H1 (cell line): ENCODE measurements around the gene PRAME. TPM values are rescaled to one million over a fixed set of nuclear protein-coding genes. Genes with fewer than 3 reads are reported as not detected.

Experiments used
- CTCF ChIA-PET: fragments of 300-600 bp; sonication (Branson Sonifier 250); formaldehyde crosslinking; loops from one replicate; lab custom pipeline; 2021; ENCODE audit not compliant: partially characterized antibody; lab: Charles Lee
- POLR2A ChIA-PET: fragments of 300-600 bp; sonication (Branson Sonifier 250); formaldehyde crosslinking; loops from one replicate; lab custom pipeline; 2021; ENCODE audit warnings: inconsistent platforms; ENCODE audit not compliant: partially characterized antibody; lab: Charles Lee
- DNase-seq, 2 experiments: peaks; one replicate each; pipeline versions ENCODE4 v3.0.0 to v3.0.0-alpha.2; 2010 to 2022; ENCODE audit warnings: low spot score in 2 of 2, low read depth in 1 of 2, mixed read lengths in 1 of 2
- FAIRE-seq: peaks from 2 replicates; lab custom pipeline; 2011; peaks lifted over from hg19 to GRCh38; lab: Jason Lieb, UNC
- H2AFZ ChIP-seq: 2 replicates; pipeline ENCODE4 v1.8.1; 2012; ENCODE audit warnings: low read length, inconsistent platforms
- H2AK5ac ChIP-seq: 2 replicates; pipeline ENCODE4 v1.6.1; 2013; ENCODE audit warnings: low read depth, low read length
- H2BK120ac ChIP-seq: replicated peaks from 2 replicates; pipeline ENCODE3; 2013; ENCODE audit warnings: low read depth, low read length, inconsistent platforms
- H2BK12ac ChIP-seq: 2 replicates; pipeline ENCODE4 v1.6.1; 2013; ENCODE audit warnings: low read depth, low read length
- H2BK15ac ChIP-seq: 2 replicates; pipeline ENCODE4 v1.6.1; 2013; ENCODE audit warnings: low read length
- H2BK20ac ChIP-seq: 2 replicates; pipeline ENCODE4 v1.6.1; 2013; ENCODE audit warnings: low read length
- H2BK5ac ChIP-seq: 2 replicates; pipeline ENCODE4 v1.6.1; 2013; ENCODE audit warnings: low read depth, low read length
- H3K14ac ChIP-seq: 2 replicates; pipeline ENCODE4 v1.6.1; 2013; ENCODE audit warnings: inconsistent platforms; ENCODE audit not compliant: insufficient read length
- H3K18ac ChIP-seq: 2 replicates; pipeline ENCODE4 v1.6.1; 2013; ENCODE audit warnings: low read length; ENCODE audit errors: extremely low read depth
- H3K23ac ChIP-seq: 2 replicates; pipeline ENCODE4 v1.6.1; 2013; ENCODE audit warnings: inconsistent platforms; ENCODE audit not compliant: insufficient read length
- H3K23me2 ChIP-seq: 2 replicates; pipeline ENCODE4 v1.6.1; 2013; ENCODE audit warnings: low read depth, low read length
- H3K27ac ChIP-seq: 2 replicates; pipeline ENCODE4 v1.6.1; 2011; ENCODE audit warnings: low read depth, low read length, inconsistent platforms
- H3K27me3 ChIP-seq, 4 experiments: replicated peaks in 1 of 4; 1 replicate in 1 of 4; 2 replicates in 3 of 4; pipeline versions ENCODE4 v1.6.1 to v1.8.1; 2011 to 2013; ENCODE audit warnings: low read length in 3 of 4, mild to moderate bottlenecking in 3 of 4, inconsistent platforms in 2 of 4, mixed read lengths in 2 of 4, moderate library complexity in 1 of 4; ENCODE audit not compliant: control insufficient read depth in 3 of 4, insufficient read depth in 3 of 4; ENCODE audit errors: extremely low read depth in 1 of 4
- H3K36me3 ChIP-seq, 4 experiments: 2 replicates each; pipeline versions ENCODE4 v1.6.1 to v1.8.1; 2011 to 2013; ENCODE audit warnings: mild to moderate bottlenecking in 4 of 4, low read length in 3 of 4, moderate library complexity in 2 of 4, control low read depth in 1 of 4, inconsistent platforms in 1 of 4; ENCODE audit not compliant: insufficient read depth in 4 of 4, control insufficient read depth in 2 of 4
- H3K4ac ChIP-seq: replicated peaks from 2 replicates; pipeline ENCODE3; 2013; ENCODE audit warnings: low read length, low read depth, mixed read lengths, inconsistent platforms; ENCODE audit not compliant: insufficient read length
- H3K4me1 ChIP-seq, 4 experiments: replicated peaks in 1 of 4; 1 replicate in 1 of 4; 2 replicates in 3 of 4; pipeline versions ENCODE4 v1.6.1 to v1.8.1; 2011 to 2013; ENCODE audit warnings: low read length in 3 of 4, inconsistent platforms in 2 of 4, mixed read lengths in 1 of 4; ENCODE audit not compliant: insufficient read depth in 4 of 4, control insufficient read depth in 3 of 4
- H3K4me2 ChIP-seq, 2 experiments: 2 replicates each; pipeline versions ENCODE4 v1.6.1 to v1.8.1; 2011 to 2013; ENCODE audit warnings: low read depth in 2 of 2, low read length in 2 of 2, control low read depth in 1 of 2, inconsistent platforms in 1 of 2, mild to moderate bottlenecking in 1 of 2; ENCODE audit not compliant: insufficient read depth in 1 of 2
- H3K4me3 ChIP-seq, 4 experiments: fragments of 200-600, 300-600 bp in 1 of 4; sonication (generic), shearing (Covaris generic), sonication (Bioruptor Twin) in 1 of 4; 2 replicates each; pipeline versions ENCODE4 v1.5.1 to v1.8.1; 2011 to 2016; ENCODE audit warnings: low read length in 4 of 4, low read depth in 3 of 4, control low read depth in 2 of 4, inconsistent platforms in 2 of 4, mild to moderate bottlenecking in 2 of 4, mixed read lengths in 1 of 4, moderate library complexity in 1 of 4; ENCODE audit not compliant: insufficient read depth in 2 of 4; ENCODE audit errors: extremely low read depth in 1 of 4
- H3K56ac ChIP-seq: replicated peaks from 2 replicates; pipeline ENCODE3; 2013; ENCODE audit warnings: low read depth, mild to moderate bottlenecking, mixed read lengths, low read length, inconsistent platforms; ENCODE audit not compliant: insufficient read length
- H3K79me1 ChIP-seq: 2 replicates; pipeline ENCODE4 v1.6.1; 2013; ENCODE audit warnings: low read depth, low read length, control low read depth
- H3K79me2 ChIP-seq, 2 experiments: 2 replicates each; pipeline versions ENCODE4 v1.6.1 to v1.8.1; 2012 to 2013; ENCODE audit warnings: low read length in 2 of 2, mild to moderate bottlenecking in 2 of 2, inconsistent platforms in 1 of 2; ENCODE audit not compliant: insufficient read depth in 2 of 2, control insufficient read depth in 1 of 2
- H3K9ac ChIP-seq, 4 experiments: replicated peaks in 1 of 4; 1 replicate in 1 of 4; 2 replicates in 3 of 4; pipeline versions ENCODE4 v1.6.1 to v1.8.1; 2011 to 2013; ENCODE audit warnings: low read depth in 3 of 4, low read length in 3 of 4, control low read depth in 2 of 4, mild to moderate bottlenecking in 2 of 4, moderate library complexity in 2 of 4, inconsistent platforms in 1 of 4; ENCODE audit errors: extremely low read depth in 1 of 4
- H3K9me3 ChIP-seq, 2 experiments: 2 replicates each; pipeline versions ENCODE4 v1.6.1 to v1.8.1; 2012 to 2013; ENCODE audit warnings: mild to moderate bottlenecking in 2 of 2, moderate library complexity in 2 of 2, control low read depth in 1 of 2, inconsistent platforms in 1 of 2, low read depth in 1 of 2, low read length in 1 of 2, mixed read lengths in 1 of 2; ENCODE audit not compliant: insufficient read depth in 2 of 2
- H4K20me1 ChIP-seq, 2 experiments: replicated peaks in 1 of 2; 2 replicates each; pipeline versions ENCODE3 to v1.8.1; 2011 to 2013; ENCODE audit warnings: inconsistent platforms in 2 of 2, low read length in 2 of 2, mild to moderate bottlenecking in 1 of 2; ENCODE audit not compliant: insufficient read depth in 2 of 2, control insufficient read depth in 1 of 2
- H4K5ac ChIP-seq: 2 replicates; pipeline ENCODE4 v1.6.1; 2013; ENCODE audit warnings: low read length, low read depth, mixed read lengths, inconsistent platforms; ENCODE audit not compliant: insufficient read length
- H4K8ac ChIP-seq: 2 replicates; pipeline ENCODE4 v1.8.0; 2013; ENCODE audit warnings: mild to moderate bottlenecking, moderate library complexity, low read length, inconsistent platforms; ENCODE audit not compliant: insufficient read depth; ENCODE audit errors: extremely low read depth
- H4K91ac ChIP-seq: replicated peaks from 2 replicates; pipeline ENCODE3; 2013; ENCODE audit warnings: low read length, mixed read lengths, inconsistent platforms; ENCODE audit not compliant: insufficient read length
- TBP ChIP-seq: IDR thresholded peaks from 2 replicates; pipeline ENCODE4 v1.6.1; 2011; ENCODE audit warnings: low read depth, low read length, improper control_type of control experiment
- polyA plus RNA-seq, 7 experiments: library from polyadenylated mRNA; depleted of rRNA in 3 of 7; stranded (reverse) in 5 of 7; unstranded in 2 of 7; fragments of >200 nt in 5 of 7; fragments of 200-250 nt in 2 of 7; gene quantifications; 1 replicate in 5 of 7; 2 replicates in 1 of 7; 4 replicates in 1 of 7; pipeline versions ENCODE4 v1.2.1 to v1.2.3, GENCODE V29; 2011 to 2013; ENCODE audit warnings: missing spikeins in 2 of 7, mixed read lengths in 2 of 7
- total RNA-seq: library from RNA; stranded (reverse); fragmentation: NEBNext Ultra II Directional; extraction: Animal tissue kit (Norgen Biotek cat#: 25700); gene quantifications from 2 replicates; pipeline ENCODE4 v1.2.1, GENCODE V29; 2021

The PRAME gene
- total and polyA plus RNA-seq, 2 of the 8 experiments (the other 6 are each of a cell fraction or from before 2014, with no cell fraction given): 0.15 to 1.1 TPM

DNA sequence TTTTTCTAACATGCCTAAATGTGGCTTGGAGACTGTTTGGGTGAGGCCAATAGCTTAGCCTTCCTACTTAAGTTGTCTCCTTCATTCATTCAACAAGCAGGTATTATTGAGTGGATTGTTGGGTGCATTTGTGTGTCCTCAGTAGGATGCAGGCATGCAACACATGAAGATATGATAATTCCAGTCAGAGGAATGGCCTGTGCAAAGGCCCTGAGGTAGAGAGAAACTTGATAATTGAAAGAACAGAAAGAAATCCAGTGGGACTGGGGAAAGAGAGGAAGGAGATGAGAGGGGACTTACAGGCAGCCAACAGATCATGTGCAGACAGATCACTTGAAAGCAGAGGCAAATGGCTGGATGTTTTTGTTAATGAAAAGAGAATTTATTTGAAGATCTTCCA, 15.3 kb upstream of the PRAME start:
- Histone ChIP-seq H2BK20ac (no peak overlapping the region), H4K5ac (no peak overlapping the region), H4K8ac (no peak overlapping the region), H2AK5ac (no peak overlapping the region), H4K91ac (no peak overlapping the region), H2BK15ac (no peak overlapping the region), H2BK5ac (no peak overlapping the region), H3K14ac (no peak overlapping the region), H2BK120ac (no peak overlapping the region), H3K56ac (no peak overlapping the region), H3K23me2 (no peaks in the 10 kb centered on the region), H3K27me3 (peaks cover 24 to 65% (median 49%) of the 10 kb centered on the region in 4 experiments), H3K36me3 (no peaks in the 10 kb centered on the region), H3K18ac (no peak overlapping the region), H3K4ac (no peak overlapping the region), H3K4me1 (no peaks in the 10 kb centered on the region), H3K4me2 (no peak overlapping the region), H3K4me3 (no peak overlapping the region), H3K79me2 (no peaks in the 10 kb centered on the region), H2AFZ (no peak overlapping the region), H3K9me3 (peaks cover 25 to 49% of the 10 kb centered on the region in 2 experiments; a peak in 3 of 4 replicates), H3K27ac (no peak overlapping the region), H3K23ac (no peak overlapping the region), H4K20me1 (no peaks in the 10 kb centered on the region), H3K9ac (no peak overlapping the region), H2BK12ac (no peak overlapping the region), H3K79me1 (no peaks in the 10 kb centered on the region)
- DNase-seq: no peak
- no peak for TF ChIP-seq TBP
- CTCF ChIA-PET: no interaction called here
- no peak for FAIRE-seq
- POLR2A ChIA-PET: no interaction called here
